ENCODE results near the gene ZNHIT6. TPM values are rescaled to one million over a fixed set of nuclear protein-coding genes. Genes with fewer than 3 reads are reported as not detected.

The ZNHIT6 gene
- total RNA-seq, 1 donor from 2014 or later = 21.1 TPM

DNA sequence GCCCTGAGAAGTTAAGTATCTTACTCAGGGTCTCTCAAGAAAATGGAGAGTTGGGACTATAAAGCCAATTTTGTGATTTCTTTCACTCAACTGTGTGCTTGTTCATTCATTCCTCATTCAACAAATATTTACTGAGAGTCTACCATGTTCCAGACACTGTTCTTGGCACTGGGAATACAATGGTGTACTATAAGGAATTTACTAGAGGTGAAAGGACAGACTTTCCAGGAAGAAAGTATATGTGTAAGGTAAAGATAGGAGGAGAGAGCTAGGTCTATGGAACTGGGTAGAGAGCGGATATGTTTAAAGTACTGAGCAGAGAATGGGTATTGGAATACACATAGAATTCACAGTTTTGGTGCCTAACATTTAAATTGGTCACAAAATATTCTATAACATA, 42.3 kb downstream of the ZNHIT6 start:
- peaks cover 5% of the 10 kb centered on the region for H3K4me1 Mint-ChIP-seq
- no peak overlapping the region for H3K27ac Mint-ChIP-seq
- TF ChIP-seq, protein P1, sequence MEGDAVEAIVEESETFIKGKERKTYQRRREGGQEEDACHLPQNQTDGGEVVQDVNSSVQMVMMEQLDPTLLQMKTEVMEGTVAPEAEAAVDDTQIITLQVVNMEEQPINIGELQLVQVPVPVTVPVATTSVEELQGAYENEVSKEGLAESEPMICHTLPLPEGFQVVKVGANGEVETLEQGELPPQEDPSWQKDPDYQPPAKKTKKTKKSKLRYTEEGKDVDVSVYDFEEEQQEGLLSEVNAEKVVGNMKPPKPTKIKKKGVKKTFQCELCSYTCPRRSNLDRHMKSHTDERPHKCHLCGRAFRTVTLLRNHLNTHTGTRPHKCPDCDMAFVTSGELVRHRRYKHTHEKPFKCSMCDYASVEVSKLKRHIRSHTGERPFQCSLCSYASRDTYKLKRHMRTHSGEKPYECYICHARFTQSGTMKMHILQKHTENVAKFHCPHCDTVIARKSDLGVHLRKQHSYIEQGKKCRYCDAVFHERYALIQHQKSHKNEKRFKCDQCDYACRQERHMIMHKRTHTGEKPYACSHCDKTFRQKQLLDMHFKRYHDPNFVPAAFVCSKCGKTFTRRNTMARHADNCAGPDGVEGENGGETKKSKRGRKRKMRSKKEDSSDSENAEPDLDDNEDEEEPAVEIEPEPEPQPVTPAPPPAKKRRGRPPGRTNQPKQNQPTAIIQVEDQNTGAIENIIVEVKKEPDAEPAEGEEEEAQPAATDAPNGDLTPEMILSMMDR (IDR thresholded peaks at IDR 0.05) = no peak
- intact Hi-C loops (cut with micrococcal nuclease) = no loop called here
- no peak overlapping the region for H3K4me3 Mint-ChIP-seq
- POLR2A ChIA-PET = no interaction called here
- no peak for ATAC-seq (ENCODE audit: low read depth)
- DNase-seq = no peak
- CTCF ChIA-PET = no interaction called here
- peaks cover 60% of the 10 kb centered on the region for H3K36me3 Mint-ChIP-seq (ENCODE audit: low read depth)
- H3K9me3 Mint-ChIP-seq = no peaks in the 10 kb centered on the region
- H3K27me3 Mint-ChIP-seq = no peaks in the 10 kb centered on the region

GRCh38 chr1:85663382-85663781, 44.9 kb downstream of the ZNHIT6 start:
- H3K4me3 Mint-ChIP-seq = no peak overlapping the region
- no peaks in the 10 kb centered on the region for H3K27me3 Mint-ChIP-seq
- ChIA-PET CTCF (no interaction called here), POLR2A (no interaction called here)
- peaks cover 5% of the 10 kb centered on the region for H3K4me1 Mint-ChIP-seq
- peaks cover 49% of the 10 kb centered on the region for H3K36me3 Mint-ChIP-seq (ENCODE audit: low read depth)
- no peaks in the 10 kb centered on the region for H3K9me3 Mint-ChIP-seq
- intact Hi-C loops (cut with micrococcal nuclease) = no loop called here
- ATAC-seq (ENCODE audit: low read depth) (no peak), DNase-seq (no peak)
- TF ChIP-seq, protein P1 (IDR thresholded peaks at IDR 0.05) = no peak
- no peak overlapping the region for H3K27ac Mint-ChIP-seq

- intact Hi-C loops (cut with micrococcal nuclease) = no loop called here
- DNase-seq (no peak), ATAC-seq (ENCODE audit: low read depth) (no peak)
- Mint-ChIP-seq H3K4me3 (no peak overlapping the region), H3K4me1 (peaks cover 5% of the 10 kb centered on the region), H3K27me3 (no peaks in the 10 kb centered on the region), H3K27ac (no peak overlapping the region), H3K9me3 (no peaks in the 10 kb centered on the region), H3K36me3 (ENCODE audit: low read depth) (peaks cover 40% of the 10 kb centered on the region)
- POLR2A ChIA-PET = no interaction called here
- TF ChIP-seq, protein P1 (IDR thresholded peaks at IDR 0.05) = no peak
- CTCF ChIA-PET = no interaction called here
Measured at GRCh38 chr1:85661767-85662166, 46.5 kb downstream of the ZNHIT6 start.

DNA sequence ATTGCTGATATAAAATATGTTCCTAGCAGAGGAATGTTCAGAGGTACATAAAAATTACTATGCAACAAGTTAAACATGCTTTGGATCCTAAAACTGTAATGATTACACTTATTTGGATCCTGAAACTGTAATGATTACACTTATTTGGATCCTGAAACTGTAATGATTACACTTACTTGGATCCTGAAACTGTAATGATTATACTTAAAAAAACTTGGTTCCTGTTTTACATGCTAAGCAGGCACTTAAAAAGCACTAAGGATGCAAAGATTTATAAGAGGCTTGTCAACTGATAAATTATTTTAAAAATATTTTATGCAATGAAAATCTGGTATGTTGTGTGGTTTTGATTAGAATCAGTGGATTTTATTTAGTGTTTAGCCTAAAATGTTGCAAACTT, 47.7 kb downstream of the ZNHIT6 start:
- Mint-ChIP-seq H3K9me3 (no peaks in the 10 kb centered on the region), H3K27ac (no peak overlapping the region), H3K27me3 (no peaks in the 10 kb centered on the region), H3K36me3 (ENCODE audit: low read depth) (peaks cover 41% of the 10 kb centered on the region), H3K4me1 (peaks cover 5% of the 10 kb centered on the region), H3K4me3 (no peak overlapping the region)
- TF ChIP-seq, protein P1 (IDR thresholded peaks at IDR 0.05) = no peak
- DNase-seq (no peak), ATAC-seq (ENCODE audit: low read depth) (no peak)
- ChIA-PET CTCF (no interaction called here), POLR2A (no interaction called here)
- intact Hi-C loops (cut with micrococcal nuclease) = no loop called here

- Mint-ChIP-seq H3K9me3 (no peaks in the 10 kb centered on the region), H3K36me3 (ENCODE audit: low read depth) (peaks cover 45% of the 10 kb centered on the region), H3K27me3 (no peaks in the 10 kb centered on the region), H3K4me3 (no peak overlapping the region), H3K4me1 (peaks cover 5% of the 10 kb centered on the region), H3K27ac (no peak overlapping the region)
- CTCF ChIA-PET = no interaction called here
- POLR2A ChIA-PET = no interaction called here
- ATAC-seq (ENCODE audit: low read depth) = no peak
- intact Hi-C loops (cut with micrococcal nuclease) = no loop called here
- TF ChIP-seq, protein P1 (IDR thresholded peaks at IDR 0.05) = no peak
- DNase-seq = no peak
Measured at GRCh38 chr1:85659174-85659573, 49.1 kb downstream of the ZNHIT6 start.

All from activated B cell treated with CpG ODN at 0.5 μM for 24 hours (primary cell).